Measurements from ENCODE around the gene MRPL19. TPM values are rescaled to one million over a fixed set of nuclear protein-coding genes. Genes with fewer than 3 reads are reported as not detected.

MRPL19 gene
- total and polyA plus RNA-seq, 10 of the 15 experiments (the other 5 are each of a cell fraction or from before 2014, with no cell fraction given), result 13.1 to 99.0 (median 56.6) TPM

GRCh38 chr2:75597949-75598348, 48.6 kb upstream of the MRPL19 start:
- WGBS (ENCODE audit: insufficient coverage, insufficient replicate concordance, low lambda C conversion rate, missing lambda C conversion rate), result 55% methylated on average over 20 of the region's 20 CpGs
- Histone ChIP-seq H3K4me3 (no peak overlapping the region), H2AFZ (ENCODE audit: control insufficient read depth, low read depth, low read length) (no peak overlapping the region), H3K9ac (ENCODE audit: control insufficient read depth, insufficient read depth, low read length) (no peak overlapping the region), H4K20me1 (ENCODE audit: control insufficient read depth, insufficient read depth) (no peaks in the 10 kb centered on the region), H3K9me3 (replicated peaks; ENCODE audit: control insufficient read depth, insufficient read depth, low read length) (no peaks in the 10 kb centered on the region), H3K27me3 (replicated peaks in 1 of 2; ENCODE audit: control insufficient read depth in 2 of 2, insufficient read depth in 2 of 2, low read length in 1 of 2) (no peaks in the 10 kb centered on the region; a peak in 1 of 4 replicates), H3K4me1 (ENCODE audit: control insufficient read depth, insufficient read depth, low read length) (no peaks in the 10 kb centered on the region), H3K27ac (ENCODE audit: control insufficient read depth, insufficient read depth) (no peak overlapping the region), H3K79me2 (ENCODE audit: control insufficient read depth, insufficient read depth, low read length) (no peaks in the 10 kb centered on the region), H3K36me3 (ENCODE audit: control insufficient read depth in 2 of 2, insufficient read depth in 2 of 2, low read length in 1 of 2) (no peaks in the 10 kb centered on the region), H3K4me2 (ENCODE audit: control insufficient read depth, insufficient read depth) (no peak overlapping the region)
- CTCF ChIA-PET, result interaction anchor here (1.0 kb wide), 1 partner anchor 11 kb away, joined by 3 read pairs; no protein-coding TSS in a partner anchor
- SMC1A ChIA-PET (ENCODE audit: uncharacterized antibody, unreplicated experiment), result no interaction called here
- no peak for ATAC-seq
- intact Hi-C loops (cut with micrococcal nuclease; ENCODE audit: unreplicated experiment) (no loop called here), in situ Hi-C loops (cut with MboI) (no loop called here)
- no peak for TF ChIP-seq RAD21 (IDR thresholded peaks at IDR 0.05; ENCODE audit: insufficient read depth, low read depth, low read length)
- no peak for TF ChIP-seq TAF1 (IDR thresholded peaks at IDR 0.05; ENCODE audit: borderline replicate concordance, low read depth, low read length)
- no peak for TF ChIP-seq FOXK2 (IDR thresholded peaks at IDR 0.05)
- no peak for TF ChIP-seq SMAD5 (IDR thresholded peaks at IDR 0.05; ENCODE audit: low read depth)
- TF ChIP-seq ZBED1 (IDR thresholded peaks at IDR 0.05; ENCODE audit: borderline replicate concordance), result no peak
- TF ChIP-seq GABPA (IDR thresholded peaks at IDR 0.05; ENCODE audit: low read depth), result no peak
- TF ChIP-seq POLR2AphosphoS2 (IDR thresholded peaks at IDR 0.05; ENCODE audit: low read depth, low read length), result no peak
- TF ChIP-seq CHD2 (IDR thresholded peaks at IDR 0.05; ENCODE audit: borderline replicate concordance, low read depth, low read length), result no peak
- no peak for TF ChIP-seq TCF7 (IDR thresholded peaks at IDR 0.05; ENCODE audit: borderline replicate concordance)
- TF ChIP-seq SIX5 (IDR thresholded peaks at IDR 0.05; ENCODE audit: low read depth, low read length, severe bottlenecking), result no peak
- TF ChIP-seq SREBF1 (IDR thresholded peaks at IDR 0.05; ENCODE audit: low read length), result no peak
- no peak for TF ChIP-seq ZBTB33 (IDR thresholded peaks at IDR 0.05)
- TF ChIP-seq NR2C1 (IDR thresholded peaks at IDR 0.05), result no peak
- no peak for TF ChIP-seq ATF3 (IDR thresholded peaks at IDR 0.05; ENCODE audit: borderline replicate concordance, extremely low read depth, low read depth, low read length)
- no peak for TF ChIP-seq PRDM15 (CRISPR knock-in tag; IDR thresholded peaks at IDR 0.05)
- no peak for TF ChIP-seq GATAD2B (conservative IDR thresholded peaks at IDR 0.05; ENCODE audit: low read depth)
- POLR2A ChIA-PET, result no interaction called here
- BruUV-seq (replicated peaks), result no TSS peak
- DNase-seq (ENCODE audit: low read depth, low spot score), result no peak
- no peak for FAIRE-seq
- RAD21 ChIA-PET (ENCODE audit: unreplicated experiment), result no interaction called here
